Activated CD4-positive, alpha-beta memory T cell treated with anti-CD3 and anti-CD28 coated beads for 36 hours (primary cell): ENCODE results near the gene IFNA5. TPM values are rescaled to one million over a fixed set of nuclear protein-coding genes. Genes with fewer than 3 reads are reported as not detected.

ENCODE experiments used
- CTCF ChIA-PET: fragments of 350-600 bp; sonication (Branson Sonifier 250); formaldehyde crosslinking; loops from one replicate; lab custom pipeline; 2021; ENCODE audit warnings: antibody characterized with exemption, inconsistent platforms; lab: Charles Lee
- POLR2A ChIA-PET: fragments of 350-600 bp; sonication (Branson Sonifier 250); formaldehyde crosslinking; loops from one replicate; lab custom pipeline; 2021; ENCODE audit warnings: antibody characterized with exemption; lab: Charles Lee
- DNase-seq: peaks from one replicate; pipeline ENCODE4 v3.0.0-alpha.2; 2020
- H3K27ac Mint-ChIP-seq: one replicate; pipeline ENCODE4 v1.8.0; 2021; ENCODE audit warnings: mixed read lengths
- H3K27me3 Mint-ChIP-seq: one replicate; pipeline ENCODE4 v1.8.0; 2021; ENCODE audit warnings: mixed read lengths
- H3K36me3 Mint-ChIP-seq: one replicate; pipeline ENCODE4 v1.8.0; 2021; ENCODE audit warnings: mixed read lengths
- H3K4me1 Mint-ChIP-seq: one replicate; pipeline ENCODE4 v1.8.0; 2021; ENCODE audit warnings: low read depth, mixed read lengths
- H3K4me3 Mint-ChIP-seq: one replicate; pipeline ENCODE4 v1.8.0; 2021; ENCODE audit warnings: mild to moderate bottlenecking, mixed read lengths
- H3K9me3 Mint-ChIP-seq: one replicate; pipeline ENCODE4 v1.8.0; 2021; ENCODE audit warnings: mixed read lengths
- intact Hi-C: fragments of 100-400 bp; cut with micrococcal nuclease; formaldehyde crosslinking; loops from one replicate; pipeline ENCODE4 v1.15.1; 2023
- total RNA-seq, 2 experiments: library from RNA; stranded (reverse); gene quantifications; one replicate each; pipeline ENCODE4 v1.2.3, GENCODE V29; 2021

Gene IFNA5
- total RNA-seq, 2 experiments from 2014 or later: not detected

DNA sequence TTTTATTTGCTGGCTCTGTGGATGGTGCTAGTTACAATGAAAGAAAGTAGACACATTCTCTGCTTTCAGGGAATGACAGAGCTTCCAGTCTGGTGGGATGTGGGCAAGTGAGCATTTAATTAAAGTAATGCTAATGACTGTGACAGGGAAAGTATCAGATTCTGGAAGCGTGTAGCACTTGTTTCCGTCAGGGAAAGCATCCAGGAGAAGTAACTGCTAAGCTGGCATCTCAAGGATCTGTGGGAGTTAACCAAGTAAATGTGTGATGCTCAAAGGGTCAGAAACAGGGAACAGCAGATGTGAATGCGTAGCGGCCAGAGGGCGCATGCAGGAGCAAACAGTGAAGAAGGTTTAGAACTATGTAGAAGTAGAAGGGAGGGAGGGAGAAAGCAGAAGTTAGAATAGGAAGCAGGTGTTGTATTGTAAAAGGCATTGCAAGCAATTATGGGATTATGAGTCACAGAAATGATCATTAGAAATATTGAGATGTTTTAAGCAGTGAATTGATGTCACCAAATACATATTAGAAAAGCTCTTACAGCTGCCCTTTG is 17.9 kb upstream of the IFNA5 start:
- no peak overlapping the region for H3K27ac Mint-ChIP-seq
- H3K4me3 Mint-ChIP-seq: no peak overlapping the region
- H3K9me3 Mint-ChIP-seq: no peaks in the 10 kb centered on the region
- peaks cover 19% of the 10 kb centered on the region for H3K36me3 Mint-ChIP-seq
- H3K27me3 Mint-ChIP-seq: no peaks in the 10 kb centered on the region
- DNase-seq: no peak
- peaks cover 17% of the 10 kb centered on the region for H3K4me1 Mint-ChIP-seq
- CTCF ChIA-PET: interaction anchor here (1.2 to 3.5 kb wide), 9 partner anchors 12 to 144 kb away, joined by 3 to 24 read pairs (median 5); partner anchors contain the start of gene KLHL9
- intact Hi-C loops: no loop called here
- POLR2A ChIA-PET: no interaction called here

DNA sequence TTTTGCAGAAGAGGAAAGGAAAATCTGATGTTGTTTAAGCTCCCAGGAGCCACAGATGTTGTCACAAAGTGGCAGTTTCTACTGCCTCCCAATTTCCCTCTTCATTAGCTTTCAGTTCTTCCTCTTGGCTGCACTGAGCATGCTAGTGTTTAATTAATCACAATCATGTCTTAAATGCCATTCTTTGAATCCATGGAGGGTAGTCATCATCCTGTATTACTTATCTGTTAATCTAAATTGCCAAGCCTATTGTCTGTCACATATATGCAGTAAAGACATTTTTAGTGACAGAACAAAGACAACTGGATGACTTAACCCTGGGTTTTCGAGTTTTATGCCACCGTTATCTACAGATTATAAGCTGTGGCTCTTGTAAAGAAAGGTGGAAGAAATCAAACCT is 15.4 kb upstream of the IFNA5 start:
- CTCF ChIA-PET: interaction anchor here (1.0 to 1.9 kb wide), 3 partner anchors 76 to 388 kb away, joined by 3 to 12 read pairs (median 4); no protein-coding TSS in a partner anchor
- intact Hi-C loops: no loop called here
- no peak overlapping the region for H3K4me3 Mint-ChIP-seq
- no peaks in the 10 kb centered on the region for H3K9me3 Mint-ChIP-seq
- H3K36me3 Mint-ChIP-seq: peaks cover 19% of the 10 kb centered on the region
- no peak overlapping the region for H3K27ac Mint-ChIP-seq
- POLR2A ChIA-PET: no interaction called here
- H3K4me1 Mint-ChIP-seq: peaks cover 4% of the 10 kb centered on the region
- no peak for DNase-seq
- H3K27me3 Mint-ChIP-seq: no peaks in the 10 kb centered on the region

DNA sequence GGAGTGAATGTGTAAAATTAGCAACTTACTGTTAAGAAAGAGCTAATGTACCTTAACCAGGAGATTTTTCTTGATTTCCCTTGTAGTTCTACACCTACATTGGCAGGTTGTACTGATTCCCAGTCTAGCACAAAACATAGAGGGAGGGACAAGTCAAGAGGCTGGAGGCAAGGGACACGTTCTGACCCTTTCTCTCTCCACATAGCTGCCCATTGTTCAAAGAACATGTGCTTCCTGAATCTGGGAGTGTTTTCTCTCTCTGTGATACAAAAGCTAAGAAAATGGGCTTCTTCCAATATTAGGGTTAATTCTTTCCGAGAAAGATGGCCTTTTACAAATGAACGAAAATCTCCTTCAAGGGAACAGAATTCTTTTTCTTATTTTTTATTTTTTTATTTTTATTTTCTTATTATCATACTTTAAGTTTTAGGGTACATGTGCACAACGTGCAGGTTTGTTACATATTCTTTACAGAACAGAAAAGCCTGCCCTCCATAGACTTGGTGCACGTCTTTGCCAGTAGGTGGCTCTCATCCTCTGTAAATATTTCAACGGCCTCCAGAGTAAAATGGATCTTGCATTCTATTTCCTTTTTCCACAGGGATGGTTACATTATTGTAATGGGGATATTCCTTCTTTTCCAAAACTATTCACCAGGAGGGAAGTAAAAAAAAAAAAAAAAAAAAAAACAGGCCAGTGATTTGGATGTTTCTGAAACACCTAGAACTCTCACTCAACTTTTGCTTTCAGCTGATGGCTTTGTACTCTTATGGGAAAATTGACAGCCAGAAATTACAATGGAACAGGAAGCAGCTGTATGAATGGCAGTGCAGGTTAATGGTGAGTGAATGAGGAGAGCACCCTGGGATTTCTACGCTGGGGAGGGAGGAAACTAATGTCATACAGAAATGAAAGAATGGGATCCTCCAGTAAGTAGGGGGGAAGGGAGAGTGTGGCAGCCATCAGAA is 13.1 kb upstream of the IFNA5 start:
- Mint-ChIP-seq H3K4me1 (peaks cover 1% of the 10 kb centered on the region), H3K27me3 (no peaks in the 10 kb centered on the region), H3K36me3 (peaks cover 11% of the 10 kb centered on the region), H3K9me3 (no peaks in the 10 kb centered on the region), H3K27ac (no peak overlapping the region), H3K4me3 (no peak overlapping the region)
- CTCF ChIA-PET: interaction anchor here (0.5 to 2.7 kb wide), 18 partner anchors 8 to 926 kb away, joined by 3 to 14 read pairs (median 4); no protein-coding TSS in a partner anchor
- POLR2A ChIA-PET: no interaction called here
- peak; percentile 48 for DNase-seq
- intact Hi-C loops: loop anchor here (1.0 to 2.0 kb wide), 2 partner anchors 137 to 471 kb away; no protein-coding TSS in a partner anchor

DNA sequence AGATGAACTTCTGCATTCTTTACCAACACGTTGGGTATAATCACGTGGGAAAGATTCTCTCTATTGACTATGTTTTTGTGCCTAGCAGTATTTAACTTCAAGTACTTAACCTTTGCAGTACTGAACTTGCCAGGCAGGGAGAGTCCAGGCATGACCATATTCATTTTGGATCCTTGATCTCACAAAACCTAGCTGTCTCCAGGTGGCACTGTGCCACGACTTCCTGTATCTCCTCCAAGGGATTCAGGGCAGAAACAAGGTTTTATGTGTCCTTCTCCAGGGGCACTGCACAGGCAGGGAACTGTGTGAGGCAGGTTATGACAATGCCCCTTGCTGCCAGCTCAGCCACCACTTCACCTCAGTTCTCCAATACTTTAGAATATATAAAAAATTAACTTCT is 11.7 kb upstream of the IFNA5 start:
- CTCF ChIA-PET: interaction anchor here (1.3 to 2.7 kb wide), 4 partner anchors 79 to 139 kb away, joined by 3 to 11 read pairs (median 8); no protein-coding TSS in a partner anchor
- Mint-ChIP-seq H3K9me3 (no peaks in the 10 kb centered on the region), H3K27ac (no peak overlapping the region), H3K27me3 (no peaks in the 10 kb centered on the region), H3K4me3 (no peak overlapping the region), H3K4me1 (peaks cover 1% of the 10 kb centered on the region), H3K36me3 (peaks cover 3% of the 10 kb centered on the region)
- intact Hi-C loops: no loop called here
- no peak for DNase-seq
- POLR2A ChIA-PET: no interaction called here

DNA sequence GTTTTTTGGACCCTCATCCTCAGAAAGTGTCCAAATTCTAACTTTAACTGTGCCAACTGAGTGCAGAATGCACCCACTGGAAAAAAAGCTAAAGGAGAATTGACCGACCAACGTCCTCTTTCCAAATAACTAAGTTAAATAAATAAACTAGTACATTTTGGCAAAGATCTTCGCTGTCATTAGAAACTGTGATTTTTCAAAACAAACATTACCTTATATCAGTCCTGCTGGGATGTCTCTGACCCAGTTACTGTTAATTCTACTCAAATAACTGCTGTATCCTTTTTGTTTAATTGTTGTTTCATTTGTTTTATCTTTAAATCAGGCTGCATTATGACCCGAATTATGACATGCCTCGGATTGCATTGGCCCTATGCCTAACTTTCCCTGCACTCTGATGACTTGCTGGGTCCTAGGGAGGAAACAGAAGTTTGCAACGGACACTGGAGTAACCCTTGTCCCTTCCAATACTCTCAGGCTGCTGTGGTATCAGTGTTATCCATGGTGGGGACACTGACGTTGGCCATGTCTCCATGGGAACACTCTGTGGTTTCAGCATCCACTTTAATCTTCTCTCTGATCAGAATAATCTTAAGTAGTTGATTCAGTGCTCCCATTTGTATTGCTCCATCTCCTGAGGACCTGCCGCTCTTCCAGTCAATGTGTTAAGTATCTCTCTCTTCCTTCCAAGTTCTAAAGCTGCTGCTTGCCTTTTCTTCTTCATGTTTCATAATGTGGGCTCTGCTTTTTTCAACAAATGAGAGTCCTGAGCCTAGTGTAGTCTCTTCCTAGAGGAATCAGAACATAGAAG is 11.1 kb upstream of the IFNA5 start:
- CTCF ChIA-PET: interaction anchor here (1.3 to 2.7 kb wide), 3 partner anchors 80 to 139 kb away, joined by 3 to 11 read pairs (median 7); no protein-coding TSS in a partner anchor

DNA sequence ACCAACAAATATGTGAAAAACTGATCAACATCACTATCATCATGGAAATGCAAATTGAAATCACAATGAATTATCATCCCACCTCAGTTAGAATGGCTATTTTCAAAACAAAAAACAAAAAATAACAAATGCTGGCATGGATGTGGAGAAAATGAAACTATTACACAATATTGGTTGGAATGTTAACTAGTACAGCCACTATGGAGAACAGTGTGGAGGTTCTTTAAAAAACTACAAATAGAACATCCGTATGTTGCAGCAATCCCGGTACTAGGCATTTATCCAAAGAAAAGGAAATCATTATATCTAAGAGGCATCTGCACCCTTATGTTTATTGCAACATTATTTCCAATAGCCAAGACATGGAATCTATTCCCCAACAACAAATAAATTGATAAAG is 9.0 kb upstream of the IFNA5 start:
- no peaks in the 10 kb centered on the region for H3K9me3 Mint-ChIP-seq
- CTCF ChIA-PET: interaction anchor here (1.4 to 1.5 kb wide), 2 partner anchors 12 to 120 kb away, joined by 6 read pairs; no protein-coding TSS in a partner anchor
- DNase-seq: no peak

More for the DNA sequence above, 11.1 kb upstream of the IFNA5 start:
- H3K27ac Mint-ChIP-seq: no peak overlapping the region
- no peak overlapping the region for H3K4me3 Mint-ChIP-seq
- intact Hi-C loops: no loop called here
- peaks cover 1% of the 10 kb centered on the region for H3K4me1 Mint-ChIP-seq
- DNase-seq: no peak
- POLR2A ChIA-PET: no interaction called here
- no peaks in the 10 kb centered on the region for H3K9me3 Mint-ChIP-seq
- no peaks in the 10 kb centered on the region for H3K27me3 Mint-ChIP-seq
- peaks cover 3% of the 10 kb centered on the region for H3K36me3 Mint-ChIP-seq

DNA sequence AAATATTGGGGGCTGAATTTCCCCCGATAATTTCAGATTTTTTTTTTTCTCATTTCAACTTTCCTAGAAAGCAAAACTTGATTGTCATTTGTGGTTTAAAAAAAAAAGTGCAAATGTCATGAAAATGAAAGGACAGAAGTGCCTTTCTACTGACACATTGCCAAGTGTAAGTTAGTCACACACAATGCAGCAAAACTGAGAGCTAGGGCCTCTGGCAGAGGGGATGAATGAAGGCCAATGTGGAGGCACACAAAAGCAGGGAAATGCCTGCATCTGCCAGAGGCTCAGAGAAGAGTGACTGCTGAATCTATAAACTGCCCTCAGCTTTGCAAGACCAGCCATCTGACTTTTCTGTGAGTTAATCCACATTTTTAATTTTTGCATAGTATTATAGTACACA is 6.8 kb upstream of the IFNA5 start:
- ChIA-PET CTCF (interaction anchor here (1.0 kb wide), 1 partner anchor 144 kb away, joined by 3 read pairs; no protein-coding TSS in a partner anchor), POLR2A (no interaction called here)
- H3K4me3 Mint-ChIP-seq: no peak overlapping the region
- intact Hi-C loops: no loop called here
- DNase-seq: no peak
- H3K27me3 Mint-ChIP-seq: peaks cover 8% of the 10 kb centered on the region
- no peak overlapping the region for H3K27ac Mint-ChIP-seq
- H3K36me3 Mint-ChIP-seq: no peaks in the 10 kb centered on the region
- H3K4me1 Mint-ChIP-seq: no peaks in the 10 kb centered on the region
- H3K9me3 Mint-ChIP-seq: no peaks in the 10 kb centered on the region

More for the DNA sequence above, 9.0 kb upstream of the IFNA5 start:
- intact Hi-C loops: no loop called here
- no peak overlapping the region for H3K27ac Mint-ChIP-seq
- peaks cover 1% of the 10 kb centered on the region for H3K4me1 Mint-ChIP-seq
- POLR2A ChIA-PET: no interaction called here
- H3K27me3 Mint-ChIP-seq: no peaks in the 10 kb centered on the region
- no peaks in the 10 kb centered on the region for H3K36me3 Mint-ChIP-seq
- no peak overlapping the region for H3K4me3 Mint-ChIP-seq

DNA sequence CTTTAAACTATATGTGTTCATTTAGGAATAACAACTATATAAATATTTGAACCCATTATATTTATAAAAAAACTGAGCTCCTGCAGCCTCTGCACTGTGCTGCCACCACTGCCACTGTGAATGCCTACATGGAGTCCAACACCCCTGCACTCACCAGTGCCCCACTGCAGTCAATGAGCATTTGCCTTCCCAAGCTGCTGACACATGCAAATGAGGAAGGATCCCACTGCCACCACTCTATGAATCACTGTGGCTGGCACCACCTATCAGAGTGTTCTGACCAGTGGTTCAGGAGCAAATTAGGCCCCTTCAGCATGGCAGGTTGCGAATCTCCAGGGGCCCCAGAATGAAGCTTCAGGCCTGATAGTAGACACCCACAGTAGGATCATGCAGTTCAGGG is 9.1 kb downstream of the IFNA5 start:
- H3K4me1 Mint-ChIP-seq: peaks cover 2% of the 10 kb centered on the region
- H3K36me3 Mint-ChIP-seq: peaks cover 1% of the 10 kb centered on the region
- no peak overlapping the region for H3K27ac Mint-ChIP-seq
- H3K9me3 Mint-ChIP-seq: peaks cover 4% of the 10 kb centered on the region
- H3K27me3 Mint-ChIP-seq: peaks cover 27% of the 10 kb centered on the region
- no peak overlapping the region for H3K4me3 Mint-ChIP-seq
- DNase-seq: no peak
- CTCF ChIA-PET: interaction anchor here (1.5 to 1.7 kb wide), 2 partner anchors 43 to 100 kb away, joined by 4 to 5 read pairs; no protein-coding TSS in a partner anchor
- intact Hi-C loops: no loop called here
- POLR2A ChIA-PET: interaction anchor here (0.6 kb wide), 1 partner anchor 24 kb away, joined by 6 read pairs; no protein-coding TSS in a partner anchor

DNA sequence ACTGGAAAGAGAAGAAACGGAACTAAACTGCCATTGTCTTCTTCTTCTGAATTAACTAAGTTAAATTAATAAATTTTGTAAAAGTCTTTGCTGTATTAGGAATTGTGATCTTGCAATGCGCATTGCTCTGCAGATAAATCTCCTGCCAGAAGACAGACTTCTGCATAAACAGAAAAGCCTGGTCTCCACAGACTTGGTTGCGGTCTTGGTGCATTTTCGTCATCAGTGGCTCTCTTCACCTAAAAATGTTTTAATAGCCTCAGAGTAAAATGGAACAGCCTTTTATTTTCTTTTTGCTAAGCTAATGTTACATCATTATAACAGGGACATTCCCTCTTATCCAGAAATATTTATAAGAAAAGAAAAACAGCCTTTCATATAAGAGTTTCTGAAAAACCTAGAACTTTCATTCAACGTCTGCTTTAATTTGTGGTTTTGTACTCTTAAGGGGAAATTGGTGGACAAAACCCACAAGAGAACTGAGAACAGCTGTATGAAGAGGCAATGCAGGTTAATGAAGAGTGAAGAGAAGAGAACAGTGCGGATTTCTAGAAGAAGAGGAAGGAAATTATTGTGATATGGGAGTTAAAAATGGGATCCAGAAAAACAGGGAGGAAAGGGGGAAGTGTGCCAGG is 10.1 kb downstream of the IFNA5 start:
- H3K9me3 Mint-ChIP-seq: peaks cover 4% of the 10 kb centered on the region
- intact Hi-C loops: no loop called here
- POLR2A ChIA-PET: no interaction called here
- H3K27ac Mint-ChIP-seq: no peak overlapping the region
- CTCF ChIA-PET: no interaction called here
- peaks cover 2% of the 10 kb centered on the region for H3K4me1 Mint-ChIP-seq
- H3K4me3 Mint-ChIP-seq: no peak overlapping the region
- peaks cover 18% of the 10 kb centered on the region for H3K27me3 Mint-ChIP-seq
- H3K36me3 Mint-ChIP-seq: peaks cover 1% of the 10 kb centered on the region
- DNase-seq: no peak

DNA sequence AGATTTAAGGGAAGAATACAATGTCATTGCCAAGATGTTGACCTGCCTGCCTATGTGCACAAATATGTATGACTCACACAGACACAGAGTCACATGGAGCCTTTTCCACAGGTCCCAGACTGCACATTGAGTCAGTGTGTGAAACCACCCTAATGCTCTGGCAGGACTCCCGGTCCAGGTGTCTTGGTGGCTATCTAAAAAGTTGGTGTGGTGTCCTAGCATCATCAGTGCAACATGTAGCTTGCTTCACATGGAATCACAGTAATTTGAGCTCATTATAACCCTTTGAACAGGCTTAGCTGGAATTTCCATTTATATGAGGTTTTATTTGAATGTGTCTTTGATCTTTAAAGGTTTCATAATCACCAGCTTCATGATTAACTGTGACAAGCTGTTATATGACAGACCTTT is 10.7 kb downstream of the IFNA5 start:
- ChIA-PET POLR2A (no interaction called here), CTCF (no interaction called here)
- H3K27me3 Mint-ChIP-seq: peaks cover 14% of the 10 kb centered on the region
- no peak overlapping the region for H3K4me3 Mint-ChIP-seq
- H3K9me3 Mint-ChIP-seq: peaks cover 4% of the 10 kb centered on the region
- H3K27ac Mint-ChIP-seq: no peak overlapping the region
- intact Hi-C loops: no loop called here
- H3K4me1 Mint-ChIP-seq: peaks cover 2% of the 10 kb centered on the region
- H3K36me3 Mint-ChIP-seq: peaks cover 1% of the 10 kb centered on the region
- no peak for DNase-seq

DNA sequence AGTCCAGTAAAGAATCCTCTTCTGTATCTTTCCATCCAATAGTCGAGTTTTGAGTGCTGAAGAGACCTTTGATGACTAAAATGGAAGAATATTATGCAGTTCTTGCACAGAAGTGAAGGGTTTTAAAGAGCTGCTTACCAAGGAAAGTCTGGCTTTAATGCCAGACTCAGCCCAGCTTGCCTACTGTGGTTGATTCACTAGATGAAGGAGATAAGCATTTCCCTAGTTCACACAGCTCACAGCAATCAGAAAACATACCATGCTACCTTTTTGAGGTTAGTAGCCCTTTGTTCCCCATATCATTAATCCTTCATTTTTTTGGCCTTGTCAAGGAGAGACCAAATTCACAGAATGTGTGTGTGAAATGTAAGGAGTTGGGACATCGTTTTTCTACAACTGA is 15.3 kb downstream of the IFNA5 start:
- H3K36me3 Mint-ChIP-seq: no peaks in the 10 kb centered on the region
- no peaks in the 10 kb centered on the region for H3K9me3 Mint-ChIP-seq
- intact Hi-C loops: no loop called here
- DNase-seq: no peak
- peaks cover 10% of the 10 kb centered on the region for H3K27me3 Mint-ChIP-seq
- H3K4me1 Mint-ChIP-seq: no peaks in the 10 kb centered on the region
- no peak overlapping the region for H3K27ac Mint-ChIP-seq
- ChIA-PET POLR2A (no interaction called here), CTCF (no interaction called here)
- no peak overlapping the region for H3K4me3 Mint-ChIP-seq
